A549 (cell line): ENCODE data around the gene C5orf34. TPM values are rescaled to one million over a fixed set of nuclear protein-coding genes. Genes with fewer than 3 reads are reported as not detected.

Source experiments
- ATOH8 ChIP-seq: fragments of 250-450 bp; sonication (Bioruptor Pico); IDR thresholded peaks from 2 replicates; pipeline ENCODE4 v1.5.0; 2020; ENCODE audit warnings: low read depth, mild to moderate bottlenecking, moderate library complexity
- CBX2 ChIP-seq: fragments of 200-600 bp; sonication (generic); IDR thresholded peaks from 2 replicates; pipeline ENCODE4 v1.6.1; 2016; ENCODE audit warnings: low read depth, mild to moderate bottlenecking, borderline replicate concordance
- CEBPB ChIP-seq, 2 experiments: fragments of >200 bp in 1 of 2; sonication (Bioruptor Twin) in 1 of 2; formaldehyde crosslinking in 1 of 2; IDR thresholded peaks; 2 replicates each; pipeline ENCODE4 v1.6.1; 2012 to 2016
- CHD4 ChIP-seq: fragments of 200-600 bp; sonication (generic); IDR thresholded peaks from 2 replicates; pipeline ENCODE4 v1.6.1; 2016; ENCODE audit warnings: antibody characterized with exemption, mild to moderate bottlenecking, borderline replicate concordance
- ELK1 ChIP-seq: fragments of 150-350 bp; IDR thresholded peaks from 2 replicates; pipeline ENCODE4 v1.6.1; 2014; ENCODE audit warnings: low read depth, mild to moderate bottlenecking, low read length
- ESRRA ChIP-seq: fragments of 150-350 bp; IDR thresholded peaks from 2 replicates; pipeline ENCODE4 v1.6.1; 2014; ENCODE audit warnings: mild to moderate bottlenecking, low read length, borderline replicate concordance
- FOSB ChIP-seq: fragments of 250-450 bp; sonication (Bioruptor Pico); IDR thresholded peaks from 2 replicates; pipeline ENCODE4 v1.5.0; 2020; ENCODE audit warnings: mild to moderate bottlenecking, moderate library complexity
- FOSL2 ChIP-seq, 2 experiments: fragments of 450-650 bp in 1 of 2; fragments of >200 bp in 1 of 2; sonication (Bioruptor Twin) in 1 of 2; formaldehyde crosslinking; IDR thresholded peaks; 2 replicates each; pipeline versions ENCODE4 v1.5.0 to v1.6.1; 2016 to 2020; ENCODE audit warnings: mild to moderate bottlenecking in 1 of 2, moderate library complexity in 1 of 2
- FOXS1 ChIP-seq: fragments of 250-450 bp; sonication (Bioruptor Pico); IDR thresholded peaks from 2 replicates; pipeline ENCODE4 v1.5.0; 2020; ENCODE audit warnings: mild to moderate bottlenecking, moderate library complexity
- GATA3 ChIP-seq: IDR thresholded peaks from 2 replicates; pipeline ENCODE4 v1.6.1; 2012; ENCODE audit warnings: borderline replicate concordance
- HES2 ChIP-seq: fragments of >200 bp; sonication (Bioruptor Twin); formaldehyde crosslinking; IDR thresholded peaks from 2 replicates; pipeline ENCODE4 v1.6.1; 2016
- HOXB5 ChIP-seq: fragments of 250-450 bp; sonication (Bioruptor Pico); IDR thresholded peaks from 2 replicates; pipeline ENCODE4 v1.5.0; 2020; ENCODE audit warnings: mild to moderate bottlenecking, moderate library complexity
- JUN ChIP-seq, 2 experiments: fragments of >200 bp; sonication (Bioruptor Twin); formaldehyde crosslinking; IDR thresholded peaks; 2 replicates in 1 of 2; 3 replicates in 1 of 2; pipeline ENCODE4 v1.6.1; 2016 to 2017
- KDM1A ChIP-seq: fragments of 200-600 bp; sonication (generic); IDR thresholded peaks from 2 replicates; pipeline ENCODE4 v1.6.1; 2016; ENCODE audit warnings: low read depth, mild to moderate bottlenecking
- KDM5A ChIP-seq: fragments of 200-600 bp; sonication (generic); IDR thresholded peaks from 2 replicates; pipeline ENCODE4 v1.6.1; 2016; ENCODE audit warnings: antibody characterized with exemption, mild to moderate bottlenecking
- MAFK ChIP-seq: fragments of 450-650 bp; IDR thresholded peaks from 2 replicates; pipeline ENCODE4 v1.6.1; 2014; ENCODE audit not compliant: partially characterized antibody
- MAX ChIP-seq: IDR thresholded peaks from 2 replicates; pipeline ENCODE4 v1.6.1; 2012
- NFE2L2 ChIP-seq: fragments of 150-350 bp; conservative IDR thresholded peaks from 2 replicates; pipeline ENCODE4 v1.6.1; 2014; ENCODE audit warnings: low read length
- PBX3 ChIP-seq: IDR thresholded peaks from 2 replicates; pipeline ENCODE4 v1.6.1; 2012
- PHF8 ChIP-seq: fragments of 200-600 bp; sonication (generic); IDR thresholded peaks from 2 replicates; pipeline ENCODE4 v1.6.1; 2016; ENCODE audit warnings: low read depth, mild to moderate bottlenecking, antibody characterized with exemption, moderate library complexity, borderline replicate concordance
- POLR2A ChIP-seq: IDR thresholded peaks from 2 replicates; pipeline ENCODE4 v1.6.1; 2012; ENCODE audit warnings: mild to moderate bottlenecking, low read length
- POLR2AphosphoS2 ChIP-seq: conservative IDR thresholded peaks from 2 replicates; pipeline ENCODE4 v1.6.1; 2012; ENCODE audit warnings: low read length, improper control_type of control experiment, inconsistent platforms
- RARB ChIP-seq: fragments of 250-450 bp; sonication (Bioruptor Pico); IDR thresholded peaks from 2 replicates; pipeline ENCODE4 v1.8.0; 2021; ENCODE audit warnings: mild to moderate bottlenecking, moderate library complexity
- RCOR1 ChIP-seq: fragments of 150-350 bp; IDR thresholded peaks from 2 replicates; pipeline ENCODE4 v1.6.1; 2014; ENCODE audit warnings: antibody characterized with exemption, low read length, low read depth
- RNF2 ChIP-seq: fragments of 200-600 bp; sonication (generic); IDR thresholded peaks from 2 replicates; pipeline ENCODE4 v1.6.1; 2016; ENCODE audit warnings: low read depth, mild to moderate bottlenecking, antibody characterized with exemption, moderate library complexity, borderline replicate concordance
- SMC3 ChIP-seq: fragments of >200 bp; sonication (Bioruptor Twin); formaldehyde crosslinking; IDR thresholded peaks from 3 replicates; pipeline ENCODE4 v1.6.1; 2018; ENCODE audit warnings: inconsistent platforms
- TP53 ChIP-seq: fragments of 250-450 bp; sonication (Bioruptor Pico); IDR thresholded peaks from 2 replicates; pipeline ENCODE4 v1.5.0; 2021; ENCODE audit warnings: mild to moderate bottlenecking, moderate library complexity
- ZC3H11A ChIP-seq: fragments of 450-650 bp; IDR thresholded peaks from 2 replicates; pipeline ENCODE4 v1.6.1; 2014; ENCODE audit warnings: antibody characterized with exemption, mild to moderate bottlenecking
- ZFP36 ChIP-seq: fragments of 450-650 bp; IDR thresholded peaks from 2 replicates; pipeline ENCODE4 v1.6.1; 2014; ENCODE audit warnings: borderline replicate concordance; ENCODE audit not compliant: partially characterized antibody
- ZNF302 ChIP-seq: fragments of 250-450 bp; sonication (Bioruptor Pico); IDR thresholded peaks from 2 replicates; pipeline ENCODE4 v1.9.0; 2021; ENCODE audit warnings: inconsistent platforms, mild to moderate bottlenecking, moderate library complexity
- ZSCAN20 ChIP-seq: fragments of 250-450 bp; sonication (Bioruptor Pico); IDR thresholded peaks from 2 replicates; pipeline ENCODE4 v1.8.0; 2022; ENCODE audit warnings: mild to moderate bottlenecking, moderate library complexity
- polyA plus RNA-seq, 4 experiments: library from polyadenylated mRNA; depleted of rRNA in 3 of 4; stranded (reverse); fragments of >200 nt; fragmentation: RNase III in 1 of 4; extraction: RNeasy Plus Mini Kit Qiagen cat#74134 plus additional on column Dnase treatment in 1 of 4; gene quantifications; 2 replicates in 3 of 4; 3 replicates in 1 of 4; pipeline ENCODE4 v1.2.3, GENCODE V29; 2011 to 2017

C5orf34 gene
- polyA plus RNA-seq, 2 of the 4 experiments (the other 2 are of a cell fraction), result 7.6 to 16.1 TPM

- TF ChIP-seq RARB (no peak), HOXB5 (CRISPR knock-in tag) (no peak), ZSCAN20 (no peak), RCOR1 (no peak), ATOH8 (CRISPR knock-in tag) (no peak), PHF8 (peak; percentile 77), KDM5A (peak; percentile 70), TP53 (no peak), FOXS1 (CRISPR knock-in tag) (no peak), CEBPB (IDR thresholded peaks at IDR 0.05) (no peak), CBX2 (no peak), ESRRA (no peak), ZNF302 (no peak), NFE2L2 (no peak), MAFK (no peak), POLR2A (peak; percentile 78), GATA3 (no peak), PBX3 (no peak), HES2 (no peak), FOSB (CRISPR knock-in tag) (no peak), JUN (IDR thresholded peaks at IDR 0.05) (peak; percentile 74 to 82; a peak in 4 of 5 replicates), MAX (peak; percentile 55; the same call in 1 of the 2 replicates), CHD4 (no peak), RNF2 (no peak), FOSL2 (IDR thresholded peaks at IDR 0.05) (no peak), FOSL2 (CRISPR knock-in tag; IDR thresholded peaks at IDR 0.05) (no peak), ELK1 (no peak), SMC3 (0 out of 3 replicates have a peak, but pooled peaks have one; percentile 7), ZC3H11A (no peak), POLR2AphosphoS2 (no peak), KDM1A (no peak), ZFP36 (no peak)
These were observed at the start of gene C5orf34 (continued) for GRCh38 chr5:43514816-43515677.
